Transverse colon (tissue), 4 donors: ENCODE data around the gene CPOX. TPM values are rescaled to one million over a fixed set of nuclear protein-coding genes. Genes with fewer than 3 reads are reported as not detected.

Experiments used
- DNase-seq: peaks from one replicate; pipeline ENCODE4 v3.0.0-alpha.2; 2019
- H3K27ac ChIP-seq, 4 donors: fragments of 200-600 bp; sonication (generic); 2 replicates each; pipeline ENCODE4 v1.5.1; 2016 to 2018; ENCODE audit warnings: inconsistent platforms in 4 of 4
- H3K27me3 ChIP-seq: fragments of 200-600 bp; sonication (generic); 2 replicates; pipeline ENCODE4 v1.5.1; 2017; ENCODE audit warnings: inconsistent platforms
- H3K36me3 ChIP-seq, 4 donors: fragments of 200-600 bp; sonication (generic); 2 replicates each; pipeline ENCODE4 v1.5.1; 2017 to 2019; ENCODE audit warnings: inconsistent platforms in 4 of 4
- H3K4me1 ChIP-seq, 4 donors: fragments of 200-600 bp; sonication (generic); 2 replicates each; pipeline ENCODE4 v1.5.1; 2017 to 2020; ENCODE audit warnings: inconsistent platforms in 4 of 4
- H3K4me3 ChIP-seq, 4 donors: fragments of 200-600 bp; sonication (generic); 1 replicate in 1 of 4; 2 replicates in 3 of 4; pipeline versions ENCODE4 v1.5.1 to v1.6.1; 2017 to 2019; ENCODE audit warnings: inconsistent platforms in 4 of 4
- H3K9me3 ChIP-seq, 2 donors: fragments of 200-600 bp; sonication (generic); 2 replicates each; pipeline ENCODE4 v1.5.1; 2017 to 2019; ENCODE audit warnings: inconsistent platforms in 2 of 2
- CTCF ChIP-seq, 5 experiments: fragments of 200-600 bp in 3 of 5; fragments of 450-650 bp in 2 of 5; sonication (generic) in 3 of 5; IDR thresholded peaks; 1 replicate in 2 of 5; 2 replicates in 3 of 5; pipeline ENCODE4 v1.5.1; 2016 to 2017; ENCODE audit warnings: antibody characterized with exemption in 5 of 5, inconsistent platforms in 3 of 5, mild to moderate bottlenecking in 2 of 5, moderate library complexity in 1 of 5
- EP300 ChIP-seq: sonication (generic); formaldehyde crosslinking; IDR thresholded peaks from one replicate; pipeline ENCODE4 v1.6.1; 2017; ENCODE audit warnings: antibody characterized with exemption, low read depth
- POLR2A ChIP-seq: fragments of 450-650 bp; IDR thresholded peaks from one replicate; pipeline ENCODE4 v1.6.1; 2016; ENCODE audit warnings: antibody characterized with exemption, mild to moderate bottlenecking, moderate library complexity
- POLR2AphosphoS5 ChIP-seq, 3 donors: sonication (generic); formaldehyde crosslinking; IDR thresholded peaks; one replicate each; pipeline ENCODE4 v1.6.1; 2016; ENCODE audit warnings: antibody characterized with exemption in 3 of 3
- WGBS, 2 donors: methylation state at CpG; one replicate each; pipeline ENCODE4 v1.1.5; 2018; ENCODE audit warnings: low coverage in 1 of 2; 5-methylcytosine and 5-hydroxymethylcytosine counted together
- in situ Hi-C, 4 donors: fragments of 200-750 bp; cut with MboI; loops; one replicate each; pipeline versions ENCODE4 v1.15.0 to v1.15.1; 2017; ENCODE audit warnings: low sequenced_read_pairs in 3 of 4, low pct_ligation_motif_present in 1 of 4, low pct_unique_long_range_greater_than_20kb in 1 of 4
- intact Hi-C: fragments of 100-400 bp; cut with DNase I; formaldehyde crosslinking; loops from one replicate; pipeline ENCODE4 v1.15.1; 2023; ENCODE audit warnings: low total_unique reads
- total RNA-seq, 4 donors: library from RNA; depleted of rRNA; stranded (reverse); fragments of >200 nt; gene quantifications; one replicate each; pipeline ENCODE4 v1.1.0, GENCODE V29; 2016

CPOX gene
- total RNA-seq, 4 donors from 2014 or later, result 17.9 to 30.7 (median 26.3) TPM

- Histone ChIP-seq H3K4me3 (no peak overlapping the region), H3K36me3 (no peaks in the 10 kb centered on the region), H3K9me3 (no peaks in the 10 kb centered on the region), H3K4me1 (no peaks in the 10 kb centered on the region), H3K27me3 (no peaks in the 10 kb centered on the region), H3K27ac (peak overlapping the region in 2 of 4 donors; percentile 14 to 16)
- no peak for DNase-seq
- 64 to 68% methylated on average over 3 of the region's 3 CpGs for WGBS, 2 donors
- intact Hi-C loops, result no loop called here
- in situ Hi-C loops, result no loop called here
- no peak for TF ChIP-seq CTCF (IDR thresholded peaks at IDR 0.05)
- TF ChIP-seq EP300, result no peak
- no peak for TF ChIP-seq POLR2A
- TF ChIP-seq POLR2AphosphoS5 (IDR thresholded peaks at IDR 0.05), result no peak
Observed at GRCh38 chr3:98540346-98540745, 53.1 kb downstream of the CPOX start.

DNA sequence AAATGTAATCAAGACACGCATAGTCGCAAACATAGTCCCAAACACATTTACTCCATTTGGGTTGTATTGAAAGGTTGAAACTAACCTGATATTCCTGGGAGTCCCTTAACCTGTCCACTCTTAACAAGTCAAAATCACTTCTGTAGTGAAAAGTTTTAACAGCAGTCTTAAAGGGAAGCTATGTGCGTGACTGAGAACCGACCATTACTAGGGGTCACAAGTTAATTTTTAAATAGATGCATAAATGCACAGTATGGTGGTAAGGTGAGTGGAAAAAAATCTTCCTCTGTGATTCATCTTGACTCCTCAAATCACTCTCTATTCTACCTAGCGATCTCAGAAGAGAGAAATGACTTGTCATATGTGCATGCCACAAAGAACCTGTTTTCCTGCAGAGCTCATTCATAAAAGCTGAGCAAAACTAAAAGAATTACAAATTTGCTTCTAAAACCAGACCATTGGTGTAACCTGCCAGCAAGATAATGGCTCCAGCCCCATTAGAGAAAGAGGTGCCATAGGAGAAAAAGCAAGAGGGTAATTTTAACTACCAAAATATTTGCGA is 56.9 kb downstream of the CPOX start:
- intact Hi-C loops (no loop called here), in situ Hi-C loops (no loop called here)
- H3K4me3 ChIP-seq, result no peak overlapping the region
- 74 to 80% methylated on average over 5 to 6 of the region's 6 CpGs for WGBS, 2 donors
- H3K27me3 ChIP-seq, result no peaks in the 10 kb centered on the region
- no peak for DNase-seq
- peak overlapping the region in 3 of 4 donors; percentile 33 to 42 (median 38) for H3K27ac ChIP-seq
- H3K4me1 ChIP-seq, result no peaks in the 10 kb centered on the region
- no peaks in the 10 kb centered on the region for H3K9me3 ChIP-seq
- TF ChIP-seq EP300, result no peak
- no peak for TF ChIP-seq CTCF (IDR thresholded peaks at IDR 0.05)
- no peaks in the 10 kb centered on the region for H3K36me3 ChIP-seq

DNA sequence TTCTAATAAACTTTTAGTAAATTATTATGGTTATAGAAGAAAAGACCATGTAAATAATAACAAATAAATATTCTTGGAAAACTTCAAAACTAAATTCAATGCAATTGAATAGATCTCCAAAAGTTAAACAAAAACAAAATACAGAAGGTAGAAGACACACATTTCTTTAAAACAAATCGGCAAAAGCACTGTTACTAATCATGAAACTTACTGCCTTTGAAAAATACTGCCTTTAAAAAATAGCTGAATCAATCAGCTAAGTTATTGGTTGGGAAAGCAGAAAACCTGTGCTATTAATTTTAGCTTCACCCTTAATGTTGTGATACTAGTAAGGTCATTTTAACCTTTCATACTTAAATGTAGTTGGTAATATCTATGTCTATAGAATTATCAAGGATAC is 58.7 kb downstream of the CPOX start:
- TF ChIP-seq POLR2A (no peak), POLR2AphosphoS5 (IDR thresholded peaks at IDR 0.05) (no peak), EP300 (no peak), CTCF (IDR thresholded peaks at IDR 0.05) (no peak)
- in situ Hi-C loops (no loop called here), intact Hi-C loops (no loop called here)
- 70 to 83% methylated on average over 1 of the region's 1 CpG for WGBS, 2 donors
- H3K4me1 ChIP-seq, result no peaks in the 10 kb centered on the region
- no peaks in the 10 kb centered on the region for H3K27me3 ChIP-seq
- no peak for DNase-seq
- H3K9me3 ChIP-seq, result no peaks in the 10 kb centered on the region
- peak overlapping the region in 1 of 4 donors; percentile 10 for H3K4me3 ChIP-seq
- no peaks in the 10 kb centered on the region for H3K36me3 ChIP-seq
- peak overlapping the region in 1 of 4 donors; percentile 37 for H3K27ac ChIP-seq

DNA sequence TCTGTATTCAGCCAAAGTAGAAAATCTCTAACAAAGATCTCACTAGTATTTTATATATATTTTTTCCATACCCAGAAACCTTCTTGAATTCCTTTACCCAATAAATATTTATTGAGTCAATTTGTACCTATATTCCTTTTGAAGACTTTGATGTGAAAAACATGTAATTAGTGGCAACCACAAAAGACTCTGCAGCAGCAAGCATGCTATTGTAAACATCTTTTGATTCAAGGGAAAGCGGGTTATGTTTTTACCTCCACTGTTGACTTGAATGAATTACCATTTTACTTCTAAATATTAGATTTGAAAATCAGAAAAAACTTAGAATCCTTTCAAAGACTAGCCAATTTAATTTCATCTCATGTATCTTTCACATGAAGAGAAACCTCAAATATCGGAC is 59.2 kb downstream of the CPOX start:
- intact Hi-C loops (no loop called here), in situ Hi-C loops (no loop called here)
- Histone ChIP-seq H3K36me3 (no peaks in the 10 kb centered on the region), H3K27ac (peak overlapping the region in 3 of 4 donors; percentile 21 to 60 (median 58)), H3K4me1 (no peaks in the 10 kb centered on the region), H3K27me3 (no peaks in the 10 kb centered on the region), H3K4me3 (peak overlapping the region in 2 of 4 donors; percentile 1 to 3), H3K9me3 (no peaks in the 10 kb centered on the region)
- TF ChIP-seq CTCF (IDR thresholded peaks at IDR 0.05) (no peak), POLR2A (no peak), EP300 (no peak), POLR2AphosphoS5 (IDR thresholded peaks at IDR 0.05) (no peak)
- no peak for DNase-seq
- WGBS, 2 donors, result 75 to 83% methylated on average over 2 of the region's 2 CpGs
